HepG2 (cell line): ENCODE results near the gene NECTIN2. TPM values are rescaled to one million over a fixed set of nuclear protein-coding genes. Genes with fewer than 3 reads are reported as not detected.
A peak's percentile ranks its signal among the peaks of the same experiment; 100 is the strongest.

ENCODE experiments used
- ADNP ChIP-seq: sonication (generic); formaldehyde crosslinking; IDR thresholded peaks from 2 replicates; pipeline ENCODE4 v1.4.0; 2020; ENCODE audit warnings: missing genetic modification reagents
- GATAD2A ChIP-seq: IDR thresholded peaks from 2 replicates; pipeline ENCODE4 v1.6.1; 2016
- HOXA7 ChIP-seq: sonication (generic); formaldehyde crosslinking; IDR thresholded peaks from 2 replicates; pipeline ENCODE4 v1.8.1; 2022; ENCODE audit warnings: mild to moderate bottlenecking, missing genetic modification reagents, moderate library complexity
- MIXL1 ChIP-seq: IDR thresholded peaks from 2 replicates; pipeline ENCODE4 v1.6.1; 2016
- MTA1 ChIP-seq: sonication (generic); formaldehyde crosslinking; IDR thresholded peaks from 2 replicates; pipeline ENCODE4 v1.4.0; 2020; ENCODE audit warnings: missing genetic modification reagents, mild to moderate bottlenecking, borderline replicate concordance
- NONO ChIP-seq, 2 experiments: fragments of 450-650 bp in 1 of 2; sonication (generic) in 1 of 2; formaldehyde crosslinking in 1 of 2; IDR thresholded peaks in 1 of 2; conservative IDR thresholded peaks in 1 of 2; 2 replicates each; pipeline versions ENCODE4 v1.6.1 to v1.8.0; 2017 to 2022; ENCODE audit warnings: mild to moderate bottlenecking in 1 of 2, missing genetic modification reagents in 1 of 2, moderate library complexity in 1 of 2
- PHB2 ChIP-seq: fragments of 450-650 bp; IDR thresholded peaks from 2 replicates; pipeline ENCODE4 v1.6.1; 2018; ENCODE audit not compliant: partially characterized antibody
- THYN1 ChIP-seq: sonication (generic); formaldehyde crosslinking; IDR thresholded peaks from 2 replicates; pipeline ENCODE4 v1.8.1; 2023; ENCODE audit warnings: low read depth, mild to moderate bottlenecking, moderate library complexity, missing genetic modification reagents, borderline replicate concordance
- TP53 ChIP-seq: sonication (generic); formaldehyde crosslinking; conservative IDR thresholded peaks from 2 replicates; pipeline ENCODE4 v1.4.0; 2020; ENCODE audit warnings: missing genetic modification reagents
- WIZ ChIP-seq: sonication (generic); formaldehyde crosslinking; IDR thresholded peaks from 2 replicates; pipeline ENCODE4 v1.5.1; 2020; ENCODE audit warnings: mild to moderate bottlenecking, missing genetic modification reagents
- ZBTB1 ChIP-seq: sonication (generic); formaldehyde crosslinking; IDR thresholded peaks from 2 replicates; pipeline ENCODE4 v1.4.0; 2020; ENCODE audit warnings: missing genetic modification reagents, borderline replicate concordance
- ZNF530 ChIP-seq: sonication (generic); formaldehyde crosslinking; IDR thresholded peaks from 2 replicates; pipeline ENCODE4 v1.5.0; 2020; ENCODE audit warnings: low read depth, mild to moderate bottlenecking, missing genetic modification reagents
- ZSCAN20 ChIP-seq: sonication (generic); formaldehyde crosslinking; IDR thresholded peaks from 2 replicates; pipeline ENCODE4 v1.4.0; 2020; ENCODE audit warnings: missing genetic modification reagents, mild to moderate bottlenecking, borderline replicate concordance
- polyA plus RNA-seq, 8 experiments: library from polyadenylated mRNA; depleted of rRNA in 3 of 8; stranded (reverse) in 7 of 8; unstranded in 1 of 8; fragments of >200 nt; fragmentation: Illumina TruSeq in 4 of 8; extraction: Trizol in 4 of 8; gene quantifications; 2 replicates each; pipeline versions ENCODE4 v1.2.1 to v1.2.3, GENCODE V29; 2011 to 2016; ENCODE audit warnings: low read depth in 4 of 8, missing spikeins in 1 of 8, mixed read lengths in 1 of 8; ENCODE audit not compliant: insufficient read depth in 1 of 8
- total RNA-seq, 5 experiments: library from RNA; depleted of rRNA; stranded (reverse); fragments of >200 nt; fragmentation: Illumina TruSeq; extraction: Trizol; gene quantifications; 2 replicates each; pipeline ENCODE4 v1.2.3, GENCODE V29; 2016; ENCODE audit warnings: low read depth in 1 of 5
- TF ChIP-seq, protein P1 (sequence below): sonication (generic); formaldehyde crosslinking; IDR thresholded peaks from 2 replicates; pipeline ENCODE4 v1.4.0; 2020; ENCODE audit warnings: missing genetic modification reagents
- TF ChIP-seq, protein P2 (sequence below): sonication (generic); formaldehyde crosslinking; IDR thresholded peaks from 2 replicates; pipeline ENCODE4 v1.8.1; 2023; ENCODE audit warnings: mild to moderate bottlenecking, missing genetic modification reagents
- TF ChIP-seq, protein P3 (sequence below): sonication (generic); formaldehyde crosslinking; IDR thresholded peaks from 2 replicates; pipeline ENCODE4 v1.4.0; 2020; ENCODE audit warnings: low read depth, missing genetic modification reagents
- TF ChIP-seq, protein P4 (sequence below): sonication (generic); formaldehyde crosslinking; IDR thresholded peaks from 2 replicates; pipeline ENCODE4 v1.5.1; 2020; ENCODE audit warnings: missing genetic modification reagents, mild to moderate bottlenecking, borderline replicate concordance

NECTIN2 gene
- total and polyA plus RNA-seq, 2 of the 13 experiments (the other 11 are each of a cell fraction or from before 2014, with no cell fraction given): 75.4 to 114 TPM

DNA sequence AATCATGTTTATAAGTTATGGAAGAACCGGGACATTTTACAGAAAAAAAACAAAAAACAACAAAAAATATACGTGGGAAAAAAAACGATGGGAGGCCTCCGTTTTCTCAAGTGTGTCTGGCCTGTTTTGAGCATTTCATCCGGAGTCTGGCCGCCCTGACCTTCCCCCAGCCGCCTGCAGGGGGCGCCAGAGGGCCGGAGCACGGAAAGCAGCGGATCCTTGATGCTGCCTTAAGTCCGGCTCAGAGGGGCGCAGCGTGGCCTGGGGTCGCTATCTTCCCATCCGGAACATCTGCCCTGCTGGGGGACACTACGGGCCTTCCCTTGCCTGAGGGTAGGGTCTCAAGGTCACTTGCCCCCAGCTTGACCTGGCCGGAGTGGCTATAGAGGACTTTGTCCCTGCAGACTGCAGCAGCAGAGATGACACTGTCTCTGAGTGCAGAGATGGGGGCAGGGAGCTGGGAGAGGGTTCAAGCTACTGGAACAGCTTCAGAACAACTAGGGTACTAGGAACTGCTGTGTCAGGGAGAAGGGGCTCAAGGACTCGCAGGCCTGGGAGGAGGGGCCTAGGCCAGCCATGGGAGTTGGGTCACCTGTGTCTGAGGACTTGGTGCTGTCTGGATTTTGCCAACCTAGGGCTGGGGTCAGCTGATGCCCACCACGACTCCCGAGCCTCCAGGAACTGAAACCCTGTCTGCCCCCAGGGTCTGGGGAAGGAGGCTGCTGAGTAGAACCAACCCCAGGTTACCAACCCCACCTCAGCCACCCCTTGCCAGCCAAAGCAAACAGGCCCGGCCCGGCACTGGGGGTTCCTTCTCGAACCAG lies 57.7 kb downstream of the NECTIN2 start (continued):
- TF ChIP-seq, protein P1, sequence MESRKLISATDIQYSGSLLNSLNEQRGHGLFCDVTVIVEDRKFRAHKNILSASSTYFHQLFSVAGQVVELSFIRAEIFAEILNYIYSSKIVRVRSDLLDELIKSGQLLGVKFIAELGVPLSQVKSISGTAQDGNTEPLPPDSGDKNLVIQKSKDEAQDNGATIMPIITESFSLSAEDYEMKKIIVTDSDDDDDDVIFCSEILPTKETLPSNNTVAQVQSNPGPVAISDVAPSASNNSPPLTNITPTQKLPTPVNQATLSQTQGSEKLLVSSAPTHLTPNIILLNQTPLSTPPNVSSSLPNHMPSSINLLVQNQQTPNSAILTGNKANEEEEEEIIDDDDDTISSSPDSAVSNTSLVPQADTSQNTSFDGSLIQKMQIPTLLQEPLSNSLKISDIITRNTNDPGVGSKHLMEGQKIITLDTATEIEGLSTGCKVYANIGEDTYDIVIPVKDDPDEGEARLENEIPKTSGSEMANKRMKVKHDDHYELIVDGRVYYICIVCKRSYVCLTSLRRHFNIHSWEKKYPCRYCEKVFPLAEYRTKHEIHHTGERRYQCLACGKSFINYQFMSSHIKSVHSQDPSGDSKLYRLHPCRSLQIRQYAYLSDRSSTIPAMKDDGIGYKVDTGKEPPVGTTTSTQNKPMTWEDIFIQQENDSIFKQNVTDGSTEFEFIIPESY (CRISPR knock-in tag): peak; percentile 6
- TF ChIP-seq ADNP (CRISPR knock-in tag): no peak; the same call in 1 of the 2 replicates
- TF ChIP-seq, protein P2, sequence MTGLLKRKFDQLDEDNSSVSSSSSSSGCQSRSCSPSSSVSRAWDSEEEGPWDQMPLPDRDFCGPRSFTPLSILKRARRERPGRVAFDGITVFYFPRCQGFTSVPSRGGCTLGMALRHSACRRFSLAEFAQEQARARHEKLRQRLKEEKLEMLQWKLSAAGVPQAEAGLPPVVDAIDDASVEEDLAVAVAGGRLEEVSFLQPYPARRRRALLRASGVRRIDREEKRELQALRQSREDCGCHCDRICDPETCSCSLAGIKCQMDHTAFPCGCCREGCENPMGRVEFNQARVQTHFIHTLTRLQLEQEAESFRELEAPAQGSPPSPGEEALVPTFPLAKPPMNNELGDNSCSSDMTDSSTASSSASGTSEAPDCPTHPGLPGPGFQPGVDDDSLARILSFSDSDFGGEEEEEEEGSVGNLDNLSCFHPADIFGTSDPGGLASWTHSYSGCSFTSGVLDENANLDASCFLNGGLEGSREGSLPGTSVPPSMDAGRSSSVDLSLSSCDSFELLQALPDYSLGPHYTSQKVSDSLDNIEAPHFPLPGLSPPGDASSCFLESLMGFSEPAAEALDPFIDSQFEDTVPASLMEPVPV (CRISPR knock-in tag): peak; percentile 32; the same call in 1 of the 2 replicates
- no peak for TF ChIP-seq ZSCAN20 (CRISPR knock-in tag)
- 0 out of 2 replicates have a peak, but pooled peaks have one; percentile 28 for TF ChIP-seq WIZ (CRISPR knock-in tag)
- no peak for TF ChIP-seq ZBTB1
- TF ChIP-seq ZNF530: no peak
- TF ChIP-seq MTA1 (CRISPR knock-in tag): peak; percentile 99
- no peak for TF ChIP-seq NONO (IDR thresholded peaks at IDR 0.05)
- peak; percentile 93 for TF ChIP-seq NONO (CRISPR knock-in tag; conservative IDR thresholded peaks at IDR 0.05)
- TF ChIP-seq PHB2: no peak
- no peak for TF ChIP-seq HOXA7 (CRISPR knock-in tag)
- TF ChIP-seq TP53: 0 out of 2 replicates have a peak, but pooled peaks have one; percentile 50
- TF ChIP-seq, protein P3, sequence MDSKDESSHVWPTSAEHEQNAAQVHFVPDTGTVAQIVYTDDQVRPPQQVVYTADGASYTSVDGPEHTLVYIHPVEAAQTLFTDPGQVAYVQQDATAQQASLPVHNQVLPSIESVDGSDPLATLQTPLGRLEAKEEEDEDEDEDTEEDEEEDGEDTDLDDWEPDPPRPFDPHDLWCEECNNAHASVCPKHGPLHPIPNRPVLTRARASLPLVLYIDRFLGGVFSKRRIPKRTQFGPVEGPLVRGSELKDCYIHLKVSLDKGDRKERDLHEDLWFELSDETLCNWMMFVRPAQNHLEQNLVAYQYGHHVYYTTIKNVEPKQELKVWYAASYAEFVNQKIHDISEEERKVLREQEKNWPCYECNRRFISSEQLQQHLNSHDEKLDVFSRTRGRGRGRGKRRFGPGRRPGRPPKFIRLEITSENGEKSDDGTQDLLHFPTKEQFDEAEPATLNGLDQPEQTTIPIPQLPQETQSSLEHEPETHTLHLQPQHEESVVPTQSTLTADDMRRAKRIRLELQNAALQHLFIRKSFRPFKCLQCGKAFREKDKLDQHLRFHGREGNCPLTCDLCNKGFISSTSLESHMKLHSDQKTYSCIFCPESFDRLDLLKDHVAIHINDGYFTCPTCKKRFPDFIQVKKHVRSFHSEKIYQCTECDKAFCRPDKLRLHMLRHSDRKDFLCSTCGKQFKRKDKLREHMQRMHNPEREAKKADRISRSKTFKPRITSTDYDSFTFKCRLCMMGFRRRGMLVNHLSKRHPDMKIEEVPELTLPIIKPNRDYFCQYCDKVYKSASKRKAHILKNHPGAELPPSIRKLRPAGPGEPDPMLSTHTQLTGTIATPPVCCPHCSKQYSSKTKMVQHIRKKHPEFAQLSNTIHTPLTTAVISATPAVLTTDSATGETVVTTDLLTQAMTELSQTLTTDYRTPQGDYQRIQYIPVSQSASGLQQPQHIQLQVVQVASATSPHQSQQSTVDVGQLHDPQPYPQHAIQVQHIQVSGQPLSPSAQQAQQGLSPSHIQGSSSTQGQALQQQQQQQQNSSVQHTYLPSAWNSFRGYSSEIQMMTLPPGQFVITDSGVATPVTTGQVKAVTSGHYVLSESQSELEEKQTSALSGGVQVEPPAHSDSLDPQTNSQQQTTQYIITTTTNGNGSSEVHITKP (CRISPR knock-in tag): no peak
- TF ChIP-seq, protein P4, sequence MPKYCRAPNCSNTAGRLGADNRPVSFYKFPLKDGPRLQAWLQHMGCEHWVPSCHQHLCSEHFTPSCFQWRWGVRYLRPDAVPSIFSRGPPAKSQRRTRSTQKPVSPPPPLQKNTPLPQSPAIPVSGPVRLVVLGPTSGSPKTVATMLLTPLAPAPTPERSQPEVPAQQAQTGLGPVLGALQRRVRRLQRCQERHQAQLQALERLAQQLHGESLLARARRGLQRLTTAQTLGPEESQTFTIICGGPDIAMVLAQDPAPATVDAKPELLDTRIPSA (CRISPR knock-in tag): no peak
- TF ChIP-seq MIXL1: peak; percentile 81; the same call in 1 of the 2 replicates
- TF ChIP-seq GATAD2A (CRISPR knock-in tag): peak; percentile 89
- TF ChIP-seq THYN1 (CRISPR knock-in tag): no peak
